Activated CD8-positive, alpha-beta T cell treated with anti-CD3 and anti-CD28 coated beads, Interleukin-2, amount 10 ng/mL, durations not matched to agents 7 days and 5 days (primary cell): ENCODE results near the gene NUP160. TPM values are rescaled to one million over a fixed set of nuclear protein-coding genes. Genes with fewer than 3 reads are reported as not detected.
A peak's percentile ranks its signal among the peaks of the same experiment; 100 is the strongest.

Source experiments
- ATAC-seq: fragments of 150-1000 bp; cut with Tn5 transposase; one replicate; pipeline ENCODE4 v1.10.0; 2021; ENCODE audit warnings: moderate library complexity
- CTCF ChIA-PET: fragments of 350-600 bp; sonication (Branson Sonifier 250); formaldehyde crosslinking; loops from one replicate; lab custom pipeline; 2021; ENCODE audit warnings: antibody characterized with exemption; lab: Charles Lee
- POLR2A ChIA-PET: fragments of 350-600 bp; sonication (Branson Sonifier 250); formaldehyde crosslinking; loops from one replicate; lab custom pipeline; 2021; ENCODE audit warnings: antibody characterized with exemption; lab: Charles Lee
- DNase-seq: peaks from one replicate; pipeline ENCODE4 v3.0.0-alpha.2; 2020
- H3K27ac Mint-ChIP-seq: one replicate; pipeline ENCODE4 v1.8.0; 2021; ENCODE audit warnings: mild to moderate bottlenecking, mixed read lengths
- H3K27me3 Mint-ChIP-seq: one replicate; pipeline ENCODE4 v1.8.0; 2021; ENCODE audit warnings: low read depth, mixed read lengths
- H3K36me3 Mint-ChIP-seq: one replicate; pipeline ENCODE4 v1.8.0; 2021; ENCODE audit warnings: low read depth, mixed read lengths
- H3K4me1 Mint-ChIP-seq: one replicate; pipeline ENCODE4 v1.8.0; 2021; ENCODE audit warnings: low read depth, mixed read lengths
- H3K4me3 Mint-ChIP-seq: one replicate; pipeline ENCODE4 v1.8.0; 2021; ENCODE audit warnings: mild to moderate bottlenecking, mixed read lengths
- H3K9me3 Mint-ChIP-seq: one replicate; pipeline ENCODE4 v1.8.0; 2022; ENCODE audit warnings: mixed read lengths; ENCODE audit not compliant: insufficient read depth
- total RNA-seq, 2 experiments: library from RNA; stranded (reverse); gene quantifications; one replicate each; pipeline ENCODE4 v1.2.3, GENCODE V29; 2021

Gene NUP160
- total RNA-seq, 2 experiments from 2014 or later: 67.8 to 70.8 TPM

- Mint-ChIP-seq H3K9me3 (no peaks in the 10 kb centered on the region), H3K27ac (no peak overlapping the region), H3K27me3 (peaks cover 2% of the 10 kb centered on the region), H3K4me1 (peaks cover 26% of the 10 kb centered on the region), H3K4me3 (no peak overlapping the region), H3K36me3 (no peaks in the 10 kb centered on the region)
- no peak for DNase-seq
- ATAC-seq: no peak
- ChIA-PET CTCF (no interaction called here), POLR2A (interaction anchor here (1.8 kb wide), 1 partner anchor 10 kb away, joined by 4 read pairs; the partner anchor contains the start of gene NUP160)
These were observed 9.9 kb upstream of the NUP160 start for GRCh38 chr11:47857892-47858543.

GRCh38 chr11:47857485-47857884, 9.3 kb upstream of the NUP160 start:
- H3K27me3 Mint-ChIP-seq: peaks cover 2% of the 10 kb centered on the region
- H3K9me3 Mint-ChIP-seq: no peaks in the 10 kb centered on the region
- ChIA-PET POLR2A (interaction anchor here (1.8 kb wide), 1 partner anchor 9 kb away, joined by 4 read pairs; the partner anchor contains the start of gene NUP160), CTCF (no interaction called here)
- H3K4me1 Mint-ChIP-seq: peaks cover 20% of the 10 kb centered on the region
- H3K36me3 Mint-ChIP-seq: no peaks in the 10 kb centered on the region
- DNase-seq: no peak
- H3K27ac Mint-ChIP-seq: no peak overlapping the region
- ATAC-seq: no peak
- H3K4me3 Mint-ChIP-seq: no peak overlapping the region

GRCh38 chr11:47856186-47856585, 8.0 kb upstream of the NUP160 start:
- no peak overlapping the region for H3K27ac Mint-ChIP-seq
- no peak for DNase-seq
- peaks cover 2% of the 10 kb centered on the region for H3K27me3 Mint-ChIP-seq
- no peaks in the 10 kb centered on the region for H3K9me3 Mint-ChIP-seq
- no peak for ATAC-seq
- CTCF ChIA-PET: interaction anchor here (0.8 kb wide), 1 partner anchor 9 kb away, joined by 3 read pairs; no protein-coding TSS in a partner anchor
- H3K36me3 Mint-ChIP-seq: no peaks in the 10 kb centered on the region
- peaks cover 19% of the 10 kb centered on the region for H3K4me1 Mint-ChIP-seq
- no peak overlapping the region for H3K4me3 Mint-ChIP-seq
- POLR2A ChIA-PET: interaction anchor here (0.7 kb wide), 1 partner anchor 187 kb away, joined by 4 read pairs; no protein-coding TSS in a partner anchor

GRCh38 chr11:47854667-47855066, 6.5 kb upstream of the NUP160 start:
- CTCF ChIA-PET: interaction anchor here (1.4 to 2.2 kb wide), 4 partner anchors 18 to 480 kb away, joined by 3 to 8 read pairs (median 6); no protein-coding TSS in a partner anchor
- Mint-ChIP-seq H3K27ac (no peak overlapping the region), H3K9me3 (no peaks in the 10 kb centered on the region), H3K4me3 (no peak overlapping the region), H3K36me3 (no peaks in the 10 kb centered on the region), H3K4me1 (peaks cover 31% of the 10 kb centered on the region), H3K27me3 (peaks cover 2% of the 10 kb centered on the region)
- POLR2A ChIA-PET: no interaction called here
- no peak for DNase-seq
- no peak for ATAC-seq

GRCh38 chr11:47852053-47852452, 3.9 kb upstream of the NUP160 start:
- ChIA-PET CTCF (interaction anchor here (0.8 to 1.2 kb wide), 4 partner anchors 29 to 260 kb away, joined by 3 read pairs; no protein-coding TSS in a partner anchor), POLR2A (no interaction called here)
- no peaks in the 10 kb centered on the region for H3K9me3 Mint-ChIP-seq

GRCh38 chr11:47850337-47850736, 2.2 kb upstream of the NUP160 start:
- no peaks in the 10 kb centered on the region for H3K9me3 Mint-ChIP-seq
- ChIA-PET CTCF (interaction anchor here (0.6 to 1.5 kb wide), 4 partner anchors 15 to 476 kb away, joined by 3 to 5 read pairs (median 4); no protein-coding TSS in a partner anchor), POLR2A (interaction anchor here (0.6 to 0.7 kb wide), 2 partner anchors 84 to 635 kb away, joined by 3 read pairs; partner anchors contain the start of gene DDB2)
- H3K27ac Mint-ChIP-seq: peak overlapping the region; percentile 78
- H3K4me1 Mint-ChIP-seq: peaks cover 44% of the 10 kb centered on the region
- ATAC-seq (no peak), DNase-seq (no peak)
- peak overlapping the region; percentile 3 for H3K4me3 Mint-ChIP-seq
- H3K27me3 Mint-ChIP-seq: no peaks in the 10 kb centered on the region
- peaks cover 21% of the 10 kb centered on the region for H3K36me3 Mint-ChIP-seq

More at GRCh38 chr11:47852053-47852452, 3.9 kb upstream of the NUP160 start:
- H3K27me3 Mint-ChIP-seq: no peaks in the 10 kb centered on the region
- H3K27ac Mint-ChIP-seq: no peak overlapping the region
- ATAC-seq (no peak), DNase-seq (no peak)
- peaks cover 31% of the 10 kb centered on the region for H3K4me1 Mint-ChIP-seq
- H3K4me3 Mint-ChIP-seq: no peak overlapping the region
- H3K36me3 Mint-ChIP-seq: peaks cover 9% of the 10 kb centered on the region

GRCh38 chr11:47848700-47849155, 578 bp upstream of the NUP160 start:
- POLR2A ChIA-PET: interaction anchor here (0.5 to 1.7 kb wide), 9 partner anchors 9 to 253 kb away, joined by 3 to 7 read pairs (median 3); partner anchors contain the start of gene AGBL2
- CTCF ChIA-PET: no interaction called here
- H3K27ac Mint-ChIP-seq: peak overlapping the region; percentile 97
- H3K27me3 Mint-ChIP-seq: no peaks in the 10 kb centered on the region
- peak overlapping the region; percentile 91 for H3K4me3 Mint-ChIP-seq
- H3K36me3 Mint-ChIP-seq: peaks cover 24% of the 10 kb centered on the region
- H3K4me1 Mint-ChIP-seq: peaks cover 44% of the 10 kb centered on the region
- H3K9me3 Mint-ChIP-seq: no peaks in the 10 kb centered on the region
- ATAC-seq: peak; percentile 13
- DNase-seq: no peak

GRCh38 chr11:47847537-47847891, 636 bp downstream of the NUP160 start:
- CTCF ChIA-PET: interaction anchor here (1.3 kb wide), 1 partner anchor 11 kb away, joined by 3 read pairs; no protein-coding TSS in a partner anchor
- Mint-ChIP-seq H3K9me3 (no peaks in the 10 kb centered on the region), H3K36me3 (peaks cover 24% of the 10 kb centered on the region), H3K27ac (peak overlapping the region; percentile 97), H3K4me3 (peak overlapping the region; percentile 91), H3K4me1 (peaks cover 44% of the 10 kb centered on the region), H3K27me3 (no peaks in the 10 kb centered on the region)
- POLR2A ChIA-PET: interaction anchor here (0.6 to 1.7 kb wide), 8 partner anchors 8 to 208 kb away, joined by 3 to 7 read pairs (median 3); partner anchors contain the start of gene AGBL2
- ATAC-seq: no peak
- no peak for DNase-seq

GRCh38 chr11:47846998-47847397, 1.2 kb downstream of the NUP160 start:
- Mint-ChIP-seq H3K27me3 (no peaks in the 10 kb centered on the region), H3K9me3 (no peaks in the 10 kb centered on the region), H3K4me1 (peaks cover 44% of the 10 kb centered on the region), H3K4me3 (peak overlapping the region; percentile 91), H3K27ac (peak overlapping the region; percentile 48), H3K36me3 (peaks cover 24% of the 10 kb centered on the region)
- DNase-seq (no peak), ATAC-seq (no peak)
- ChIA-PET POLR2A (interaction anchor here (1.7 kb wide), 1 partner anchor 132 kb away, joined by 7 read pairs; the partner anchor contains the start of gene AGBL2), CTCF (no interaction called here)

- DNase-seq (no peak), ATAC-seq (no peak)
- no peaks in the 10 kb centered on the region for H3K27me3 Mint-ChIP-seq
- POLR2A ChIA-PET: no interaction called here
- peaks cover 19% of the 10 kb centered on the region for H3K4me1 Mint-ChIP-seq
- H3K9me3 Mint-ChIP-seq: no peaks in the 10 kb centered on the region
- H3K27ac Mint-ChIP-seq: no peak overlapping the region
- CTCF ChIA-PET: interaction anchor here (1.6 kb wide), 1 partner anchor 10 kb away, joined by 6 read pairs; no protein-coding TSS in a partner anchor
- no peak overlapping the region for H3K4me3 Mint-ChIP-seq
- peaks cover 41% of the 10 kb centered on the region for H3K36me3 Mint-ChIP-seq
These were observed 4.6 kb downstream of the NUP160 start for GRCh38 chr11:47843361-47844055.

GRCh38 chr11:47842749-47843148, 5.4 kb downstream of the NUP160 start:
- ChIA-PET POLR2A (no interaction called here), CTCF (interaction anchor here (0.6 kb wide), 1 partner anchor 1100 kb away, joined by 3 read pairs; no protein-coding TSS in a partner anchor)
- no peak for ATAC-seq
- no peak for DNase-seq
- Mint-ChIP-seq H3K4me3 (no peak overlapping the region), H3K27me3 (no peaks in the 10 kb centered on the region), H3K36me3 (peaks cover 43% of the 10 kb centered on the region), H3K27ac (no peak overlapping the region), H3K4me1 (peaks cover 19% of the 10 kb centered on the region), H3K9me3 (no peaks in the 10 kb centered on the region)
